ENCODE measurements around the gene YWHAQ. TPM values are rescaled to one million over a fixed set of nuclear protein-coding genes. Genes with fewer than 3 reads are reported as not detected.

Gene YWHAQ
- total RNA-seq, 1 donor from 2014 or later = 518 TPM

GRCh38 chr2:9644603-9645002, 13.8 kb upstream of the YWHAQ start:
- H3K36me3 Mint-ChIP-seq (ENCODE audit: low read depth) = no peaks in the 10 kb centered on the region
- peaks cover 34% of the 10 kb centered on the region for H3K4me1 Mint-ChIP-seq
- H3K9me3 Mint-ChIP-seq = no peaks in the 10 kb centered on the region
- no peak for DNase-seq (ENCODE audit: low read depth, low spot score)
- H3K4me3 Mint-ChIP-seq = no peak overlapping the region
- H3K27ac Mint-ChIP-seq (ENCODE audit: unreplicated experiment) = no peak overlapping the region
- H3K27me3 Mint-ChIP-seq (ENCODE audit: low read depth) = peaks cover 3% of the 10 kb centered on the region
- no peak for TF ChIP-seq CTCF (conservative IDR thresholded peaks at IDR 0.05)

- Mint-ChIP-seq H3K36me3 (ENCODE audit: low read depth) (no peaks in the 10 kb centered on the region), H3K27me3 (ENCODE audit: low read depth) (peaks cover 3% of the 10 kb centered on the region), H3K27ac (ENCODE audit: unreplicated experiment) (peak overlapping the region; percentile 31), H3K4me1 (peaks cover 40% of the 10 kb centered on the region), H3K9me3 (no peaks in the 10 kb centered on the region), H3K4me3 (no peak overlapping the region)
- no peak for DNase-seq (ENCODE audit: low read depth, low spot score)
- no peak for TF ChIP-seq CTCF (conservative IDR thresholded peaks at IDR 0.05)
Measured at GRCh38 chr2:9644021-9644420, 13.2 kb upstream of the YWHAQ start.

- DNase-seq (ENCODE audit: low read depth, low spot score) = no peak
- Mint-ChIP-seq H3K27ac (ENCODE audit: unreplicated experiment) (no peak overlapping the region), H3K9me3 (no peaks in the 10 kb centered on the region), H3K27me3 (ENCODE audit: low read depth) (no peaks in the 10 kb centered on the region), H3K4me3 (no peak overlapping the region), H3K4me1 (peaks cover 60% of the 10 kb centered on the region), H3K36me3 (ENCODE audit: low read depth) (no peaks in the 10 kb centered on the region)
- TF ChIP-seq CTCF (conservative IDR thresholded peaks at IDR 0.05) = no peak
Measured at GRCh38 chr2:9641641-9642040, 10.8 kb upstream of the YWHAQ start.

GRCh38 chr2:9640403-9641104, 9.8 kb upstream of the YWHAQ start:
- Mint-ChIP-seq H3K9me3 (no peaks in the 10 kb centered on the region), H3K27ac (ENCODE audit: unreplicated experiment) (peak overlapping the region; percentile 10), H3K4me1 (peaks cover 66% of the 10 kb centered on the region), H3K36me3 (ENCODE audit: low read depth) (no peaks in the 10 kb centered on the region), H3K27me3 (ENCODE audit: low read depth) (no peaks in the 10 kb centered on the region), H3K4me3 (peak overlapping the region; percentile 4)
- DNase-seq (ENCODE audit: low read depth, low spot score) = no peak
- no peak for TF ChIP-seq CTCF (conservative IDR thresholded peaks at IDR 0.05)

- H3K36me3 Mint-ChIP-seq (ENCODE audit: low read depth) = no peaks in the 10 kb centered on the region
Measured at GRCh38 chr2:9639740-9640343, 9.0 kb upstream of the YWHAQ start.

More at GRCh38 chr2:9639740-9640343, 9.0 kb upstream of the YWHAQ start:
- no peak for TF ChIP-seq CTCF (conservative IDR thresholded peaks at IDR 0.05)
- no peak for DNase-seq (ENCODE audit: low read depth, low spot score)
- Mint-ChIP-seq H3K27ac (ENCODE audit: unreplicated experiment) (peak overlapping the region; percentile 53), H3K4me1 (peaks cover 66% of the 10 kb centered on the region), H3K27me3 (ENCODE audit: low read depth) (no peaks in the 10 kb centered on the region), H3K9me3 (no peaks in the 10 kb centered on the region), H3K4me3 (no peak overlapping the region)
